HepG2 (cell line): ENCODE data around the gene ZNHIT6. TPM values are rescaled to one million over a fixed set of nuclear protein-coding genes. Genes with fewer than 3 reads are reported as not detected.

Source experiments
- ATAC-seq: fragments of 200-7000 bp; cut with Tn5 transposase; 3 replicates; pipeline ENCODE4 v1.9.1; 2020; ENCODE audit warnings: mild to moderate bottlenecking, moderate library complexity
- BruUV-seq: library from RNA; stranded (reverse); fragments of 400-500 nt; replicated peaks from 2 replicates; lab custom pipeline; 2021; lab: Mats Ljungman, UMichigan
- CTCF ChIA-PET: fragments of 300-600 bp; formaldehyde crosslinking; extraction: SDS; loops from one replicate; lab custom pipeline; 2021; ENCODE audit warnings: low total read pairs, inconsistent platforms, low intra/inter-chr PET ratio; lab: Yijun Ruan, JAX
- POLR2A ChIA-PET: fragments of 350-600 bp; sonication (Branson Sonifier 250); formaldehyde crosslinking; loops from one replicate; lab custom pipeline; 2020; ENCODE audit warnings: antibody characterized with exemption, inconsistent platforms; lab: Yijun Ruan, JAX
- DNase-seq: peaks from one replicate; pipeline ENCODE4 v3.0.0-alpha.2; 2015; ENCODE audit warnings: low spot score
- FAIRE-seq: peaks from 3 replicates; lab custom pipeline; 2011; peaks lifted over from hg19 to GRCh38; lab: Jason Lieb, UNC
- H2AFZ ChIP-seq: one replicate; pipeline ENCODE4 v1.6.1; 2011; ENCODE audit warnings: low read length, inconsistent platforms
- H3K27ac ChIP-seq: fragments of 300-600 bp; 3 replicates; pipeline ENCODE4 v1.8.0; 2011; ENCODE audit warnings: mixed run types, mild to moderate bottlenecking, mixed read lengths, low read length, inconsistent platforms; ENCODE audit not compliant: insufficient read depth; ENCODE audit errors: extremely low read length
- H3K27me3 ChIP-seq, 2 experiments: fragments of 200-600 bp in 1 of 2; 2 replicates in 1 of 2; 3 replicates in 1 of 2; pipeline versions ENCODE4 v1.6.0 to v1.8.0; 2011; ENCODE audit warnings: low read length in 2 of 2, mild to moderate bottlenecking in 2 of 2, moderate library complexity in 2 of 2, inconsistent platforms in 1 of 2; ENCODE audit not compliant: insufficient read depth in 2 of 2, control insufficient read depth in 1 of 2
- H3K36me3 ChIP-seq, 2 experiments: fragments of 200-600 bp in 1 of 2; replicated peaks in 1 of 2; 2 replicates in 1 of 2; 3 replicates in 1 of 2; pipeline versions ENCODE4 v1.5.1 to v1.8.0; 2011; ENCODE audit warnings: low read length in 2 of 2, inconsistent platforms in 1 of 2; ENCODE audit not compliant: insufficient read depth in 2 of 2, control insufficient read depth in 1 of 2
- H3K4me1 ChIP-seq: 2 replicates; pipeline ENCODE4 v1.5.1; 2012; ENCODE audit warnings: low read length, inconsistent platforms; ENCODE audit not compliant: insufficient read depth
- H3K4me2 ChIP-seq: 2 replicates; pipeline ENCODE4 v1.6.0; 2011; ENCODE audit warnings: low read depth, low read length, inconsistent platforms
- H3K4me3 ChIP-seq, 3 experiments: fragments of 200-600 bp in 1 of 3; sonication (generic), shearing (Covaris generic) in 1 of 3; replicated peaks in 1 of 3; 2 replicates each; pipeline ENCODE4 v1.5.1; 2011 to 2016; ENCODE audit warnings: low read length in 3 of 3, inconsistent platforms in 2 of 3, low read depth in 2 of 3, mild to moderate bottlenecking in 2 of 3, control low read depth in 1 of 3, mixed read lengths in 1 of 3; ENCODE audit not compliant: insufficient read depth in 1 of 3
- H3K79me2 ChIP-seq: one replicate; pipeline ENCODE4 v1.6.1; 2011; ENCODE audit warnings: low read length, inconsistent platforms; ENCODE audit not compliant: insufficient read depth
- H3K9ac ChIP-seq: 2 replicates; pipeline ENCODE4 v1.6.0; 2011; ENCODE audit warnings: mild to moderate bottlenecking, low read depth, low read length, inconsistent platforms; ENCODE audit not compliant: insufficient read depth
- H3K9me3 ChIP-seq: 2 replicates; pipeline ENCODE4 v1.5.1; 2012; ENCODE audit warnings: mild to moderate bottlenecking, low read length
- H4K20me1 ChIP-seq: 2 replicates; pipeline ENCODE4 v1.6.0; 2011; ENCODE audit warnings: inconsistent platforms, mild to moderate bottlenecking, low read length, moderate library complexity; ENCODE audit not compliant: insufficient read depth
- MIXL1 ChIP-seq: IDR thresholded peaks from 2 replicates; pipeline ENCODE4 v1.6.1; 2016
- NR2F6 ChIP-seq, 2 experiments: IDR thresholded peaks; 2 replicates each; pipeline ENCODE4 v1.6.1; 2016; ENCODE audit warnings: antibody characterized with exemption in 1 of 2, mild to moderate bottlenecking in 1 of 2
- RAD21 ChIP-seq: fragments of 450-650 bp; formaldehyde crosslinking; IDR thresholded peaks from 2 replicates; pipeline ENCODE4 v1.5.0; 2020; ENCODE audit warnings: mild to moderate bottlenecking
- SMC3 ChIP-seq: IDR thresholded peaks from 2 replicates; pipeline ENCODE4 v1.6.1; 2011; ENCODE audit warnings: low read length, improper control_type of control experiment
- TEAD3 ChIP-seq: optimal IDR thresholded peaks from 2 replicates; pipeline ENCODE3; 2016; ENCODE audit warnings: borderline replicate concordance
- ZKSCAN5 ChIP-seq: sonication (generic); formaldehyde crosslinking; IDR thresholded peaks from 2 replicates; pipeline ENCODE4 v1.5.1; 2020; ENCODE audit warnings: mild to moderate bottlenecking, missing genetic modification reagents
- ZNF329 ChIP-seq: sonication (generic); formaldehyde crosslinking; IDR thresholded peaks from 2 replicates; pipeline ENCODE4 v1.9.0; 2021; ENCODE audit warnings: low read depth, mild to moderate bottlenecking, missing genetic modification reagents
- ZNF33A ChIP-seq: sonication (generic); formaldehyde crosslinking; IDR thresholded peaks from 2 replicates; pipeline ENCODE4 v1.5.1; 2020; ENCODE audit warnings: missing genetic modification reagents, mild to moderate bottlenecking, moderate library complexity, borderline replicate concordance
- WGBS: methylation state at CpG from one replicate; pipeline ENCODE4 v1.1.6; 2017; ENCODE audit warnings: low lambda C conversion rate; 5-methylcytosine and 5-hydroxymethylcytosine counted together
- in situ Hi-C: cut with HindIII; loops from 2 replicates; pipeline ENCODE4 v1.10.0; 2017; ENCODE audit warnings: low pct_unique_long_range_greater_than_20kb; ENCODE audit not compliant: extremely low pct_ligation_motif_present
- intact Hi-C: fragments of 100-400 bp; cut with micrococcal nuclease; formaldehyde crosslinking; loops from one replicate; pipeline ENCODE4 v1.10.0; 2022; ENCODE audit not compliant: unreplicated experiment
- polyA plus RNA-seq, 8 experiments: library from polyadenylated mRNA; depleted of rRNA in 3 of 8; stranded (reverse) in 7 of 8; unstranded in 1 of 8; fragments of >200 nt; fragmentation: Illumina TruSeq in 4 of 8; extraction: Trizol in 4 of 8; gene quantifications; 2 replicates each; pipeline versions ENCODE4 v1.2.1 to v1.2.3, GENCODE V29; 2011 to 2016; ENCODE audit warnings: low read depth in 4 of 8, missing spikeins in 1 of 8, mixed read lengths in 1 of 8; ENCODE audit not compliant: insufficient read depth in 1 of 8
- total RNA-seq, 5 experiments: library from RNA; depleted of rRNA; stranded (reverse); fragments of >200 nt; fragmentation: Illumina TruSeq; extraction: Trizol; gene quantifications; 2 replicates each; pipeline ENCODE4 v1.2.3, GENCODE V29; 2016; ENCODE audit warnings: low read depth in 1 of 5
- TF ChIP-seq, protein P1 (sequence below): sonication (generic); formaldehyde crosslinking; IDR thresholded peaks from 2 replicates; pipeline ENCODE4 v1.8.0; 2022; ENCODE audit warnings: mild to moderate bottlenecking, missing genetic modification reagents, moderate library complexity
- TF ChIP-seq, protein P2 (sequence below): sonication (generic); formaldehyde crosslinking; IDR thresholded peaks from 2 replicates; pipeline ENCODE4 v1.9.0; 2021; ENCODE audit warnings: missing genetic modification reagents, borderline replicate concordance
- TF ChIP-seq, protein P3 (sequence below): IDR thresholded peaks from 2 replicates; pipeline ENCODE4 v1.6.1; 2012; ENCODE audit warnings: low read depth, low read length, improper control_type of control experiment
- TF ChIP-seq, protein P4 (sequence below): sonication (generic); formaldehyde crosslinking; IDR thresholded peaks from 2 replicates; pipeline ENCODE4 v1.5.1; 2020; ENCODE audit warnings: mild to moderate bottlenecking, moderate library complexity, missing genetic modification reagents

Gene ZNHIT6
- total and polyA plus RNA-seq, 2 of the 13 experiments (the other 11 are each of a cell fraction or from before 2014, with no cell fraction given), result 6.0 to 15.2 TPM

DNA sequence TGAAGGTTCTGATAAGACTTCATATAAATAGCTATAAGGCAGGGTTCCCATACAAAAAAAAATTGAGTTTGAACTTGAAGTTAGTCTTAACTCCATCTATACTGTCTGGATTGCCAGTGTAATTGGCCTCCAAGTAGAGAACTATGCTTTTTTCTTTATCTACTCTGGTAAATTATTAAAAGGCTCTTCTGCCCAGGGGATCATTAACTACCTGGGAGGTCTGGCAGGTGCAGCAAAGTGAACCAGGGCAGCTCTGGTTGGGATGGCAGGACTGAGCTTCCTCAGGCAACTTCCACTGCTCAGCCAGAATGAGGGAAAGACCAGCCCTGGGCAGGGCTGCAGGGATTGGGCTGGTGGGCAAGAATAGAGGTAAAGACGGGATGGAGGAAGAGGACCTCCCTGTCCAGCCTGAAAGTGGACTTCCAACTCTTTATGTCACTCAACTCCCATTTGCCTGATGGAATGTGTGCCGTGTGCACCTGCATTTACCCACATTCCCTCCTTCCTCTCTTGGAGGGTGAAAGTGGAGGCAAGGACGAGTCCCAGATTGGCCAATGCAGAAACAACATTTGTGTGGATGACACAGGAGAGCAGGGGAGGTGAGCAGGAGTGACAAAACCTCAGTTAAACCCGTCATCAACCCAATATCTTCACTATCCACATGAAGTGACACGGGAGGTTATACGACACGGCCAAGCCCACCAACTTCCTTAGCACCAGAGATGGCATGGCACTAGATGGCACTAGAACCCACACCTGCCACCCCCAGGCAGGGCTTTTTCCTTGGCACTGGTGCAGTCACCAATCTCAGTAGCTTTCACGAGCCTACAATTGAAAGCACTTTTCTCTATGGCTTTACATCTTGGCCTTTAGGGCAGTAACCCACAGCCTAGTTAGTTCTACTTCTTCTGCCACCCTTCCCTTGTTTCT lies 102.5 kb downstream of the ZNHIT6 start:
- H3K4me2 ChIP-seq, result peak overlapping the region; percentile 65
- no TSS peak for BruUV-seq
- intact Hi-C loops (loop anchor here (2.0 kb wide), 1 partner anchor 103 kb away; the partner anchor contains the start of gene ZNHIT6), in situ Hi-C loops (loop anchor here (10.0 kb wide), 2 partner anchors 89 to 279 kb away; no protein-coding TSS in a partner anchor)
- WGBS, result 51% methylated on average over 7 of the region's 8 CpGs
- H4K20me1 ChIP-seq, result no peaks in the 10 kb centered on the region
- FAIRE-seq, result no peak
- H3K9me3 ChIP-seq, result no peaks in the 10 kb centered on the region
- no peak overlapping the region for H3K4me3 ChIP-seq
- H3K4me1 ChIP-seq, result peaks cover 50% of the 10 kb centered on the region
- ChIA-PET POLR2A (interaction anchor here (0.9 to 4.2 kb wide), 6 partner anchors 21 to 103 kb away, joined by 4 to 58 read pairs (median 19); partner anchors contain the start of genes CCN1 and ZNHIT6), CTCF (interaction anchor here (0.9 kb wide), 1 partner anchor 29 kb away, joined by 3 read pairs; no protein-coding TSS in a partner anchor)
- no peaks in the 10 kb centered on the region for H3K79me2 ChIP-seq
- H3K27me3 ChIP-seq, result no peaks in the 10 kb centered on the region
- H3K36me3 ChIP-seq, result no peaks in the 10 kb centered on the region
- DNase-seq, result peak; percentile 26
- no peak overlapping the region for H3K9ac ChIP-seq
- H2AFZ ChIP-seq, result no peak overlapping the region
- ATAC-seq, result peak; percentile 72
- no peak overlapping the region for H3K27ac ChIP-seq
- no peak for TF ChIP-seq ZNF329
- 0 out of 2 replicates have a peak, but pooled peaks have one; percentile 63 for TF ChIP-seq ZKSCAN5 (CRISPR knock-in tag)
- no peak for TF ChIP-seq ZNF33A
- TF ChIP-seq SMC3, result 0 out of 2 replicates have a peak, but pooled peaks have one; percentile 10
- TF ChIP-seq NR2F6 (IDR thresholded peaks at IDR 0.05), result no peak
- 0 out of 2 replicates have a peak, but pooled peaks have one; percentile 9 for TF ChIP-seq NR2F6 (CRISPR knock-in tag; IDR thresholded peaks at IDR 0.05)
- TF ChIP-seq, protein P1, sequence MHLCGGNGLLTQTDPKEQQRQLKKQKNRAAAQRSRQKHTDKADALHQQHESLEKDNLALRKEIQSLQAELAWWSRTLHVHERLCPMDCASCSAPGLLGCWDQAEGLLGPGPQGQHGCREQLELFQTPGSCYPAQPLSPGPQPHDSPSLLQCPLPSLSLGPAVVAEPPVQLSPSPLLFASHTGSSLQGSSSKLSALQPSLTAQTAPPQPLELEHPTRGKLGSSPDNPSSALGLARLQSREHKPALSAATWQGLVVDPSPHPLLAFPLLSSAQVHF (CRISPR knock-in tag), result no peak
- TF ChIP-seq, protein P2, sequence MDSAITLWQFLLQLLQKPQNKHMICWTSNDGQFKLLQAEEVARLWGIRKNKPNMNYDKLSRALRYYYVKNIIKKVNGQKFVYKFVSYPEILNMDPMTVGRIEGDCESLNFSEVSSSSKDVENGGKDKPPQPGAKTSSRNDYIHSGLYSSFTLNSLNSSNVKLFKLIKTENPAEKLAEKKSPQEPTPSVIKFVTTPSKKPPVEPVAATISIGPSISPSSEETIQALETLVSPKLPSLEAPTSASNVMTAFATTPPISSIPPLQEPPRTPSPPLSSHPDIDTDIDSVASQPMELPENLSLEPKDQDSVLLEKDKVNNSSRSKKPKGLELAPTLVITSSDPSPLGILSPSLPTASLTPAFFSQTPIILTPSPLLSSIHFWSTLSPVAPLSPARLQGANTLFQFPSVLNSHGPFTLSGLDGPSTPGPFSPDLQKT (CRISPR knock-in tag), result no peak
- TF ChIP-seq, protein P3, sequence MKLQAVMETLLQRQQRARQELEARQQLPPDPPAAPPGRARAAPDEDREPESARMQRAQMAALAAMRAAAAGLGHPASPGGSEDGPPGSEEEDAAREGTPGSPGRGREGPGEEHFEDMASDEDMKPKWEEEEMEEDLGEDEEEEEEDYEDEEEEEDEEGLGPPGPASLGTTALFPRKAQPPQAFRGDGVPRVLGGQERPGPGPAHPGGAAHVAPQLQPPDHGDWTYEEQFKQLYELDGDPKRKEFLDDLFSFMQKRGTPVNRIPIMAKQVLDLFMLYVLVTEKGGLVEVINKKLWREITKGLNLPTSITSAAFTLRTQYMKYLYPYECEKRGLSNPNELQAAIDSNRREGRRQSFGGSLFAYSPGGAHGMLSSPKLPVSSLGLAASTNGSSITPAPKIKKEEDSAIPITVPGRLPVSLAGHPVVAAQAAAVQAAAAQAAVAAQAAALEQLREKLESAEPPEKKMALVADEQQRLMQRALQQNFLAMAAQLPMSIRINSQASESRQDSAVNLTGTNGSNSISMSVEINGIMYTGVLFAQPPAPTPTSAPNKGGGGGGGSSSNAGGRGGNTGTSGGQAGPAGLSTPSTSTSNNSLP, result peak; percentile 47; the same call in 1 of the 2 replicates
- TF ChIP-seq RAD21 (CRISPR knock-in tag), result 0 out of 2 replicates have a peak, but pooled peaks have one; percentile 16
- TF ChIP-seq MIXL1 (CRISPR knock-in tag), result 0 out of 2 replicates have a peak, but pooled peaks have one; percentile 24
- TF ChIP-seq, protein P4, sequence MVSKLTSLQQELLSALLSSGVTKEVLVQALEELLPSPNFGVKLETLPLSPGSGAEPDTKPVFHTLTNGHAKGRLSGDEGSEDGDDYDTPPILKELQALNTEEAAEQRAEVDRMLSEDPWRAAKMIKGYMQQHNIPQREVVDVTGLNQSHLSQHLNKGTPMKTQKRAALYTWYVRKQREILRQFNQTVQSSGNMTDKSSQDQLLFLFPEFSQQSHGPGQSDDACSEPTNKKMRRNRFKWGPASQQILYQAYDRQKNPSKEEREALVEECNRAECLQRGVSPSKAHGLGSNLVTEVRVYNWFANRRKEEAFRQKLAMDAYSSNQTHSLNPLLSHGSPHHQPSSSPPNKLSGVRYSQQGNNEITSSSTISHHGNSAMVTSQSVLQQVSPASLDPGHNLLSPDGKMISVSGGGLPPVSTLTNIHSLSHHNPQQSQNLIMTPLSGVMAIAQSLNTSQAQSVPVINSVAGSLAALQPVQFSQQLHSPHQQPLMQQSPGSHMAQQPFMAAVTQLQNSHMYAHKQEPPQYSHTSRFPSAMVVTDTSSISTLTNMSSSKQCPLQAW, result peak; percentile 36; the same call in 1 of the 2 replicates
- TF ChIP-seq TEAD3, result peak; percentile 57
